GM21367 (cell line): ENCODE measurements around the gene PCMT1.
"Not testable (repeated sequence)": the region's sequence is repeated elsewhere in the genome, so short reads cannot be mapped to it uniquely, and the experiment has no call there.

Source experiments
- ATAC-seq: cut with Tn5 transposase; IDR thresholded peaks from one replicate; pipeline ENCODE4 v1.9.1; 2021; ENCODE audit not compliant: unreplicated experiment

Gene PCMT1

GRCh38 chr6:149852881-149853280 is 103.3 kb downstream of the PCMT1 start:
- ATAC-seq, result no peak

GRCh38 chr6:149854017-149854416 is 104.5 kb downstream of the PCMT1 start:
- ATAC-seq, result not testable (repeated sequence)

GRCh38 chr6:149854532-149854931 is 105.0 kb downstream of the PCMT1 start:
- ATAC-seq, result no peak

GRCh38 chr6:149855040-149855654 is 105.6 kb downstream of the PCMT1 start:
- ATAC-seq, result no peak

- no peak for ATAC-seq
Measured at GRCh38 chr6:149855741-149856140, 106.2 kb downstream of the PCMT1 start.

- ATAC-seq, result no peak
Measured at GRCh38 chr6:149856256-149856994, 106.9 kb downstream of the PCMT1 start.

GRCh38 chr6:149857541-149857940 is 108.0 kb downstream of the PCMT1 start:
- ATAC-seq, result no peak

GRCh38 chr6:149859368-149859767 is 109.8 kb downstream of the PCMT1 start:
- ATAC-seq, result no peak

GRCh38 chr6:149859938-149860337 is 110.4 kb downstream of the PCMT1 start:
- no peak for ATAC-seq

GRCh38 chr6:149860513-149860833 is 110.9 kb downstream of the PCMT1 start:
- ATAC-seq, result no peak
